Activated T-cell treated with anti-CD3 and anti-CD28 coated beads for 1 hour (primary cell): ENCODE data around the gene DLG2.

ENCODE experiments used
- DNase-seq: peaks from one replicate; pipeline ENCODE4 v3.0.0-alpha.2; 2020; ENCODE audit warnings: low read depth

The DLG2 gene

GRCh38 chr11:84655712-84656111, 971.4 kb downstream of the DLG2 start:
- no peak for DNase-seq

GRCh38 chr11:84648471-84648870, 978.7 kb downstream of the DLG2 start:
- DNase-seq, result no peak

DNA sequence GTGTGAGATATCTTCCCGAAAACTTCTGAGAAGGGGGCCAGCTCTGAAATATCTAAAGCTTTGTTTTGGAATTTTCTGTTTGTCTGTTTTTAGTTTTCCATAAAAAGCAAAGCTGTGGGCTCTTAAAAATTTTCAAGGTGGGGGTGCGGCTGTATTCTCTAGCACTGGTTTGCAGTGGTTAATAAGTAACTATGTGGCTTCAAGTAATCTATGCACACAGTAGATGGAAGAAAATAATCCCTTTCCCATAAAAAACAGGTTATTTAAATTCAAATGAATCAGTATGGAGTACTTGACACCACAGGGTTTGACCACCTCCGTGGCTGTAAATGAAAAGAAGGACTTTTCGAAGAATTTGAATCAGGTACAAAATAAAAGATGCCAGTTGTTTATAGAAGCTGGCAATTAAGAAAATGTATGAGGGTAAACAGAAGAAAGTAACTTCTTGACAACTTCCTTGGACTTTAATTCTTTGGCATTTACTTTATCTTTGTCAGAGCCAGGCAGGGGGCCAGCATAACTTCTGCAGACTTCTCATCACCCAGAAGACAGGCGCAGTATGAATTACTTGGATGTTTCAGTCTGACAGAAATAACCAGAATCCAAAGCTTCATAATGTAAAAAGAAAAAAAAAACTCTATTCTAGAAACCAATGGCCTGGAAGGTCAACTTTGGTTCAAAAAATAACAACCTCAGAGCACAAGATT, 981.0 kb downstream of the DLG2 start:
- no peak for DNase-seq

DNA sequence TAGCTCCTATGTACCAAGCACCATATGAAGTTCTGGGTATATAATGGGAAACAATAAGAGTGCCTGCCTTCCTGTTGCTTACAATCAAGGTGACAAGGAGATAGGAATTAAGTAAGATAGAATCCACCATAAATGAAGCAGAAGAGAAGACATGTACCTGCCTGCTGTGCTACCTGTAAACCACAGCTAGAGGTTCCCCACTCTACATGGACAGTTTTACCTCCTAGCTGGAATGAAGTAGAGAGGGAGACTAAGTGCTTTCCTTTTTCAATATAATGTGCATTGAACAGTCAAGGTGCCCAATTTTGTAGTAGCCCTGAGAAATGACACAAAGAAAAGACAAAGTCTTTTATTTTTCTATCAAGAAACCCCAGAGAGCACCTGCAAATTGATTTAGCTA, 984.6 kb downstream of the DLG2 start:
- no peak for DNase-seq

- no peak for DNase-seq
These were observed 992.8 kb downstream of the DLG2 start for GRCh38 chr11:84634309-84634708.

DNA sequence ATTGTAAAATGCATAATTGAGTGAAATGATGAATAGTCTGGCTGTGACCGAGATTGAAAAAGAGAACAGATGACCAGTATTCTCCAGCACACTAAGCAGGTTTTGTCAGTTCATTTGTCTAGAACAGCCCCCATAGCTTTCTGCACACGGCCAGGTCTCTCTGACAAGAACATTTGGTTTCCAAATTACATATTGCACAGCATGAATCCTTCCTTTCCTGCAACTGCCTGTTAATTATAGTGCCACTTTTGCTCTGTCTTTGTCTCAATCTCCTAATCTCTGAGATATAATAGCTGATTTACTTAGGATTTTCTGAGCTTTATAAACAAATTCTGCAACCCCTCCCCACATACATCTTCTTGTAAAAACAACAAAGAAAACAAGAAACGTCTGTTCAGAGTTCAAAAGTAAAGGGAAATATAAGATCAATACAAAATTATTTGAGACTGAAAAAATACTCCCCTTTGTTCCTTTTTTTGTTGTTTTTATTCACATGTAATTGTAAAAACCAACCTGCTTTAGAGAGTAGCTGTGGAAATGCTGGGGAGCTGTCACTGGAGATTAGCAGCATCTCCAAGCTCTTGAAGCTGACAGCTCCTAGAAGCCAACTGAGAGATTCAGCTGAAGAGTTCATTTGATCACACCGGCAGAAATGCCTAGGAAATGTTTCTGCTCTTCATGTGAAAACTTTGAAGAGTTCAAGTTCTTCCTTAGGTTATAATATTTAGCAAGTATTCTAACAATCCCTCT, 998.1 kb downstream of the DLG2 start:
- no peak for DNase-seq

- no peak for DNase-seq
These were observed 1000.9 kb downstream of the DLG2 start for GRCh38 chr11:84626256-84626655.

- DNase-seq, result no peak
These were observed 1014.5 kb downstream of the DLG2 start for GRCh38 chr11:84612645-84613044.

DNA sequence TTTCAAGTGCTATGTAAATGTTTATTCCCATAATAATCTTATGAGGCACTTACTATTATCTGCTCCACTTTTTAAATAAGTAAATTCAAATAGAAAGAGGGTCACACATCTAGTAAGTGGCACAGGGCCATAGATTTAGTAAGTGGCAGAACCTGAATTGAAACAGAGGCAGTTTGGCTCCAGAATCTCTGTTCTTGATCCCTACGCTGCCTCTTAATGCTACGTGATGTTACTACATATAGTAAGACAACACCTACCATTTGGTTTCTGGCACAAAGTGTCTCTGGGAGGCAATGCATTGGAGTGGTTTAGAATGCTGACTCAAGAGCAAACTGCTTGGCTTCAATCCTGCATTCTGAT, 1018.3 kb downstream of the DLG2 start:
- DNase-seq, result no peak

DNA sequence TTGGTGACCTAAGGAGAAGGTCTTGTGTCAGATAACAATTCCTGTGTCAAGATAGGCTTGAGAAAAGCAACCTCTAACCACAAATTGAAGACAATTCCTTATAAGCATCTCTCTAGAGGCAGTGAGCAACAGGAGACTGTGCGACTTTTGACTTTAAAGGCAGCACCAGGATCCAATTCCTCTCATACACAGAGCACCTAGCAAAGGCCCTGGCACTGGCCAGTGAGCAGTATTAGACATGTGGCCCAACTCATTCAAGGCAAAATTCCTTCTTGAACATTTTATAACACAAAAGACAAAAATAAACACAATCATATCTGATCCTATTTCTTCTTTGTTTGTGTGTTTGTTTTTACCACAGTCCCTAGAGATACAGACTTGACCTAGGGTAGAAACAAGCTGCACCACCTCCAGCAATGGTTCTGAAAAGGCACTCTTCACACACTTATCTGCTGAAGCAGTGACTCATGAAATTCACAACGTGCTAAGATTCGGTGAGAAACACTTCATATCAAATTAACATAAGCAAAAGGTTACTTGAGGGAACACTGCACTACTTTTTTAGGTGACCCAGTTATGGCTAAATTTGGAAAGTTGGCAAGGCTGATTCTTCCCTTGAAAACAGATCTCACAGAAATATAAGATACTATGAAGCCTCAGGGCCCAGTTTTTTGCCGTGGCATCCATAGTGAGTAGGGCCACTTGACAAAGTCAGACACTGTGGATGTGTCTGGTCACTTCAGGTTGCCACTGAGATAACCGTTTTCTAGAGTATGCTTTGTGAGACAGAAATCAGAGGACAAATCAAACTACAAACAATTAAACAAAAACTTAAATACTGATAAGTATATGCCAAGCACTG, 1018.9 kb downstream of the DLG2 start:
- no peak for DNase-seq

GRCh38 chr11:84594602-84595001, 1032.5 kb downstream of the DLG2 start:
- no peak for DNase-seq

GRCh38 chr11:84590106-84590505, 1037.0 kb downstream of the DLG2 start:
- no peak for DNase-seq

- no peak for DNase-seq
These were observed 1038.9 kb downstream of the DLG2 start for GRCh38 chr11:84588131-84588829.

DNA sequence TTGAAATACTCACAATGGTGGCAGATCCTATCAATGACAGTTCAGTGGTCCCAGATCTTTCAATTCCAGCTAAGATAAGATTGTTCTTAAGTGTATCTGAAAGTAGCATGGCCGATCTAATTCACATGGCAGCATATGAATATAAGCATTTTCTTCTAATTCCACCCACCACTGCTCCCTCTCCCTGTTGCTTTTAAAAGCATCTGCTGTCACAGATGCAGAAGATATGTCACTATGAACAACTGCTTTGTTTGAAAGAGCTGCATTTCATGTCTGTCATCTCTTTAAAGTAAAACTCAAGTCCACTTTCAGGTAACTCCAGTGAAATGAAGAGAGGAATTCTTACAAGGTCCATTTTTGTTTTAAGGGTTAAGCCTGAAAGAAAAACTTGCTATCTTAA, 1044.0 kb downstream of the DLG2 start:
- DNase-seq, result no peak

GRCh38 chr11:84581083-84581482, 1046.1 kb downstream of the DLG2 start:
- DNase-seq, result no peak

DNA sequence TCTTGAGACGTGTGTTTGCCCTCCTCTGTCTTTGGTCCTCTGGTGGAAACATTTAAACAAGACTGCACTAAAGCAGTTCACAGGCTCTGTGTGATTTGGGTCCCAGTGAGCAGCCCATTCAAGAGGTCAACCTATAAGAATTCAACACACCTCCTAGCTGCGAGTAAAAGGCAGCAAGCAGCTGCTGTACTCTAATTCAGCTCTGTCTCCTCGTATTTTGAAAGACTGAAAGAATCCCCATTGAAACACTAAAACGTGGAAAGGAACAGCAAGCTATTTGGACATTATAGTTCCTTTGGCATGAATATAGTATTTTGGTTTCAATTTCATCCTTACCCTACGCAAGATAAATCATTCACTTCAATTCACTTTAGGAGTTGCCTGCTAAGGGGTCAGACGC, 1046.7 kb downstream of the DLG2 start:
- DNase-seq, result no peak

DNA sequence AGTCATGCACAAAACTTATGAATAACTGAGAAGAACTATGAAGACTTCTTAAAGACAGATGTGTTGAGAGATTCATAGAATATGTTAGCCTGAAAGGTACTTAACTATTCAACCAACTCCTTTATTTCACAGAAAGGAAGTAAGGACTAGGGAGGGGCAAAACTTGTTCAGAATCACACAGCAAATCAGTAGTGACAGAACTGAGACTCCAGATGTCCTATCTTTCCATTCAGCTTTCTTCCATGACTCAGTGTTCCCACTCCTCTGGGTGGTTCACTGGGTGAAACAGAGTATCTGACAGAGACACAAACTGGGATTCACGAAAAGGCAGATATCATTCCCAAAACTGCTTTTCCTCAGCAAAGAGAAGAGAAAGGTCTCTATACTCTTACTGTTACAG, 1053.3 kb downstream of the DLG2 start:
- DNase-seq, result no peak

GRCh38 chr11:84566671-84567070, 1060.5 kb downstream of the DLG2 start:
- DNase-seq, result no peak

DNA sequence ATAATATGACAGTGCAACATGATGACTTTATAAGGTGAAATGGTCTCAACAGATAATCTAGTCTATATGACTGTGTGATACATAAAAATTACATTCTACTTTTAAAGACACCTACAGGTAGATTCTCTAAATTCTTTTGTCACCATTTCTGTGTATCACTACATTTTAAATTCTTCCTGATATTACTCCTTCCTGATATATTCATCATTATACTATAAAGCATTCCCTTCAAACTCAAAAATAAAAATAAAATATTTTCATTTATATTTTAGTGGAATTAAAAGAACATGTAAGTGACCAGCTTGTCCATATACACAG, 1062.3 kb downstream of the DLG2 start:
- no peak for DNase-seq

- DNase-seq, result no peak
These were observed 1062.8 kb downstream of the DLG2 start for GRCh38 chr11:84564180-84564866.

- no peak for DNase-seq
These were observed 1063.8 kb downstream of the DLG2 start for GRCh38 chr11:84563356-84563755.

DNA sequence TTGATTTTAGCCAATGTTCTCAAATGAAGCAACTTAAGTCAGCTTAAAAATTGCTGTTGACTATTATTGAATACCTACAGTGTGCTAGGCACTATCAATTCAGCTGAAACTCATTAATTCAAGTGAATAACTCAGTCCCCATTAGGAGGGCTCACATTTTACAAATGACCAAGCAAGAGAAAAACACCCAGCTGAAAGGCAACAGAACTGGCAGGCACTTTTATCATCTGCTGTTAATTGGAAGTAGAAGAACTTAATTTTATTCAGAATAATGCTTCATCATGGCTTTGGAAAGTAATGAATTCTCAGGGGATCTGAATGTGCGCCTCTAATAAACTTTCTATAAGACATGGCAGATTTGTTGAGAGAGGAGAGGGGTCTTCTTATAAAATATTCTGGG, 1066.9 kb downstream of the DLG2 start:
- DNase-seq, result no peak
